MM.1S (cell line): ENCODE data around the gene PTCD2.

Source experiments
- CTCF ChIP-seq: fragments of 300-600 bp; sonication (generic); IDR thresholded peaks from 2 replicates; pipeline ENCODE4 v1.5.1; 2016; ENCODE audit warnings: antibody characterized with exemption, low read length, mixed read lengths
- EZH2 ChIP-seq: fragments of 300-600 bp; sonication (generic); optimal IDR thresholded peaks from 2 replicates; pipeline ENCODE3; 2017; ENCODE audit warnings: low read depth, mild to moderate bottlenecking, antibody characterized with exemption, low read length, mixed read lengths

GRCh38 chr5:72387985-72388384, 67.8 kb downstream of the PTCD2 start:
- no peak for TF ChIP-seq CTCF
- TF ChIP-seq EZH2 = no peak
